Brain microvascular endothelial cell (primary cell): ENCODE measurements around the gene LUZP4.

Source experiments
- DNase-seq: peaks from one replicate; pipeline ENCODE4 v3.0.0-alpha.2; 2020
- H3K27ac ChIP-seq: fragments of 250-450 bp; sonication (Bioruptor Pico); 2 replicates; pipeline ENCODE4 v1.5.1; 2020; ENCODE audit warnings: mild to moderate bottlenecking, moderate library complexity
- H3K27me3 ChIP-seq: fragments of 250-450 bp; sonication (Bioruptor Pico); replicated peaks from 2 replicates; pipeline ENCODE4 v1.5.1; 2020; ENCODE audit warnings: mild to moderate bottlenecking
- H3K36me3 ChIP-seq: fragments of 250-450 bp; sonication (Bioruptor Pico); replicated peaks from 2 replicates; pipeline ENCODE4 v1.5.1; 2020; ENCODE audit warnings: mild to moderate bottlenecking
- H3K4me3 ChIP-seq: 2 replicates; pipeline ENCODE4 v1.5.1; 2011; ENCODE audit warnings: low read depth, mild to moderate bottlenecking, control low read depth, low read length, moderate library complexity
- in situ Hi-C: cut with HindIII; loops from 2 replicates; pipeline ENCODE4 v1.10.0; 2017; ENCODE audit warnings: low sequenced_read_pairs, low pct_ligation_motif_present
- TF ChIP-seq, protein P1 (sequence below): IDR thresholded peaks from 2 replicates; pipeline ENCODE4 v1.5.1; 2011; ENCODE audit warnings: low read depth, mild to moderate bottlenecking, moderate library complexity, low read length, control low read depth, inconsistent platforms; ENCODE audit errors: missing control alignments

LUZP4 gene

DNA sequence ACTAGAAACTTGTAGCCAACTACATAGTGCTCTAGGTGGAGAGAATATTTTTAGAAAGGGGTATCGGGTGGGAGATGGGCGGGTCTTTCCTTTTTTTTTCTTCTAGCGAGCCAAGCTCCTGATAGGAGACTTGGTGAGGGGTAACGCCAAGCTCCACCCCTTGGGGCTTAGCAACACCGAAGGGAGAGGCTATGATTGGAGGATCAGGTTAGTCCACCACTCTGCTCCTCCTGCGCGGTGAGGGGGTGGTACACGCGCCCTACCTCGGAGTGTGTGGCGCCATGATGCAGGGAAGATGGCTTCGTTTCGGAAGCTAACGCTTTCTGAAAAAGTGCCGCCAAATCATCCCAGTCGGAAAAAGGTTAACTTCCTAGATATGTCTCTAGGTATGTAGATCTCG lies at the start of gene LUZP4:
LUZP4 (plus strand) TSS at position 251 of the 400 bp plus-strand sequence; CDS start at position 296, 45 bp downstream.
- no peak for DNase-seq
- in situ Hi-C loops, result no loop called here
- H3K27ac ChIP-seq, result no peak within 1 kb of the TSS
- H3K27me3 ChIP-seq, result no peaks in the 10 kb centered on the region
- no peak within 1 kb of the TSS for H3K4me3 ChIP-seq
- H3K36me3 ChIP-seq, result no peaks in the 10 kb centered on the region
- TF ChIP-seq, protein P1, sequence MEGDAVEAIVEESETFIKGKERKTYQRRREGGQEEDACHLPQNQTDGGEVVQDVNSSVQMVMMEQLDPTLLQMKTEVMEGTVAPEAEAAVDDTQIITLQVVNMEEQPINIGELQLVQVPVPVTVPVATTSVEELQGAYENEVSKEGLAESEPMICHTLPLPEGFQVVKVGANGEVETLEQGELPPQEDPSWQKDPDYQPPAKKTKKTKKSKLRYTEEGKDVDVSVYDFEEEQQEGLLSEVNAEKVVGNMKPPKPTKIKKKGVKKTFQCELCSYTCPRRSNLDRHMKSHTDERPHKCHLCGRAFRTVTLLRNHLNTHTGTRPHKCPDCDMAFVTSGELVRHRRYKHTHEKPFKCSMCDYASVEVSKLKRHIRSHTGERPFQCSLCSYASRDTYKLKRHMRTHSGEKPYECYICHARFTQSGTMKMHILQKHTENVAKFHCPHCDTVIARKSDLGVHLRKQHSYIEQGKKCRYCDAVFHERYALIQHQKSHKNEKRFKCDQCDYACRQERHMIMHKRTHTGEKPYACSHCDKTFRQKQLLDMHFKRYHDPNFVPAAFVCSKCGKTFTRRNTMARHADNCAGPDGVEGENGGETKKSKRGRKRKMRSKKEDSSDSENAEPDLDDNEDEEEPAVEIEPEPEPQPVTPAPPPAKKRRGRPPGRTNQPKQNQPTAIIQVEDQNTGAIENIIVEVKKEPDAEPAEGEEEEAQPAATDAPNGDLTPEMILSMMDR, result no peak

DNA sequence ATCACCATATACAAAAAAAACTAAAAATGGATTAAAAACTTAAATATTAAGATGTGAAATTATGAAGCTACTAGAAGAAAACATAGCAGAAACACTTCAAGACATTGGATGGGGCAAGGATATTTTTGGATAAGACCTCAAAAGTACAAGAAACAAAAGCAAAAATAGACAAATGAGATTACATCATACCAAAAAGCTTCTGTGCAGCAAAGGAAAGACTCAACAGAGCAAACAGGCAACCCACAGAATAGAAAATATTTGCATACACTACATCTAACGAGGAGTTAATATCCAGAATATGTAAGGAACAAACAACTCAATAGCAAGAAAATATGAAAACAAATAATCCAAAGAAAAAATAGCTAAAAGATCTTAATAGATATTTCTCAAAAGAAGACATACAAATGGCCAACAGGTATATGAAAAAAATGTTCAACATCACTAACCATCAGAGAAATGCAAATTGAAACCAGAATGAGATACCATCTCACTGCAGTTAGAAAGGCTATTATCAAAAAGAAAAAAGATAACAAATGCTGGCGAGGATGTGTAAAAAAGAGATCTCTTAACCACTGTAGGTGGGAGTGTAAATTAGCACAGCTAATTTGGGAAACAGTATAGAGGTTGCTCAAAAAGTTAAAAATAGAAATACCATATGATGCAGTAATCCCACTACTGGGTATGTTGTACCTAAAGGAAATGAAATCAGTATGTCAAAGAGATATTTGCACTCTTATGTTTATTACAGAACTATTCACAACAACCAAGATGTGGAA lies 37.9 kb upstream of the LUZP4 start:
- no peaks in the 10 kb centered on the region for H3K36me3 ChIP-seq
- no peak for DNase-seq
- H3K27ac ChIP-seq, result no peak overlapping the region
- H3K27me3 ChIP-seq, result no peaks in the 10 kb centered on the region
- no peak overlapping the region for H3K4me3 ChIP-seq
- in situ Hi-C loops, result no loop called here
- TF ChIP-seq, protein P1, result no peak

GRCh38 chrX:115255003-115255402 lies 34.5 kb upstream of the LUZP4 start:
- Histone ChIP-seq H3K27ac (no peak overlapping the region), H3K36me3 (no peaks in the 10 kb centered on the region), H3K4me3 (no peak overlapping the region), H3K27me3 (no peaks in the 10 kb centered on the region)
- no peak for DNase-seq
- TF ChIP-seq, protein P1, result no peak
- in situ Hi-C loops, result no loop called here

DNA sequence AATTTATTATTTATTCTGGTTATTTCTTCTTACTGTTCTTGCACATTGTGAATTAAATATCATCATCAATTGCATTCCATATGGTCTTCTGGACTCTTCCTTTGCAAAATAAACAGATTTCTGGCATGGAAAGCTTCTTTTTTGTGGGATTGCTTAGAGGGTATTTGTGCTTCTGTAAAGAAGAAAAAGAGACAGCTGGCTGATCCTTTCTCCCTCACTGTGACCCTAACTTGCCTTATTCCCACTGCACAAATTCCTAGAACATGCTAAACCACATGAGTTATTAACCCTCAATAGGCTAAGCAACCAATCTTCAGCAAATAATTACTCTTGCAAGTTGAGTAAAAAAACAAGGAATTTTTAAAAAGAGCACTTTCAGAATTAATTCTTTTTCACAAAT lies 31.8 kb upstream of the LUZP4 start:
- H3K36me3 ChIP-seq, result no peaks in the 10 kb centered on the region
- in situ Hi-C loops, result no loop called here
- no peaks in the 10 kb centered on the region for H3K27me3 ChIP-seq
- no peak overlapping the region for H3K4me3 ChIP-seq
- no peak overlapping the region for H3K27ac ChIP-seq
- DNase-seq, result no peak
- TF ChIP-seq, protein P1, result no peak

DNA sequence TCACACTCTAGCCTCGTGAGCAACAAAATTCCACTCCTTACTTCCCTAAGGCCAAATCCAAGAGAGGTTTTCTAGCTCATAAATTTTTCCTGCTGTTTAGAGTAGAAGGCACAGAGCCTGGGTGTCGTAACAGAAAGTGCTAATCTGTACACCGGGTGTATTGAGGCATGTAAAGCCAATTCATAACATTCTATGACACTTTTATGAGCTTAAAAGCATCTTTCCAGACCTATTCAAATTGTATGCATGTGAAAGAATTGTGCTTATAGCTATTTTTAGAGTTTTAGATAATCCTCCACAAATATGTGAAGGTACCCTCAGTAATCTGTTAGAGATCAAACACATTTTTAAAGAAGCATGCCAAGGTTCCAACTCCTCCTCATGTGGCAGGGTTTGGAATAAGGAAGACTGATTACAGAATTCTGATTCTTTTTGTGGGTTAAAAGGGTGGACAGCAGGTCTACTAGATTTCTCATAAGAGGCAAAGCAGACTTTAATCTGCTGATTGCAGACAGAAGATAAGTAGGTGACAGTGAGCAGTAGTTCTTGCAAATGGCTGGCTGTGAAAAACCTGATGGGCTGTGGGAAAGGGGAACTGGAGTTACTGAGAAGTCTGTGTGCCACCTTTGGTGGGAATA lies 30.2 kb upstream of the LUZP4 start:
- Histone ChIP-seq H3K27ac (no peak overlapping the region), H3K36me3 (no peaks in the 10 kb centered on the region), H3K27me3 (no peaks in the 10 kb centered on the region), H3K4me3 (no peak overlapping the region)
- in situ Hi-C loops, result no loop called here
- DNase-seq, result no peak
- TF ChIP-seq, protein P1, result no peak
